CD4-positive, alpha-beta T cell (primary cell): ENCODE results near the gene ZNF175. TPM values are rescaled to one million over a fixed set of nuclear protein-coding genes. Genes with fewer than 3 reads are reported as not detected.

Experiments
- ATAC-seq: fragments of 200-7000 bp; cut with Tn5 transposase; one replicate; pipeline ENCODE4 v1.10.0; 2022; ENCODE audit warnings: mild to moderate bottlenecking; ENCODE audit not compliant: poor library complexity
- CTCF ChIA-PET: fragments of 350-600 bp; sonication (Branson Sonifier 250); formaldehyde crosslinking; loops from one replicate; lab custom pipeline; 2021; ENCODE audit warnings: antibody characterized with exemption, inconsistent platforms; lab: Charles Lee
- POLR2A ChIA-PET: fragments of 350-600 bp; sonication (Branson Sonifier 250); formaldehyde crosslinking; loops from one replicate; lab custom pipeline; 2021; ENCODE audit warnings: antibody characterized with exemption, inconsistent platforms; lab: Charles Lee
- DNase-seq, 14 experiments: peaks; one replicate each; pipeline ENCODE4 v3.0.0-alpha.2; 2013 to 2020; ENCODE audit warnings: mixed read lengths in 2 of 14
- H3K27ac ChIP-seq, 2 donors: one replicate each; pipeline versions ENCODE4 v1.5.1 to v1.7.0; 2013; ENCODE audit warnings: low read length in 2 of 2, low read depth in 1 of 2, mild to moderate bottlenecking in 1 of 2
- H3K27me3 ChIP-seq, 2 experiments: 1 replicate in 1 of 2; 2 replicates in 1 of 2; pipeline versions ENCODE4 v1.6.1 to v1.7.0; 2013; ENCODE audit warnings: low read length in 2 of 2, control low read depth in 1 of 2, mild to moderate bottlenecking in 1 of 2, moderate library complexity in 1 of 2; ENCODE audit not compliant: insufficient read depth in 2 of 2, control insufficient read depth in 1 of 2
- H3K36me3 ChIP-seq: one replicate; pipeline ENCODE4 v1.6.1; 2013; ENCODE audit warnings: low read length, control low read depth; ENCODE audit not compliant: insufficient read depth
- H3K4me1 ChIP-seq: one replicate; pipeline ENCODE4 v1.6.1; 2013; ENCODE audit warnings: low read length, control low read depth; ENCODE audit not compliant: insufficient read depth
- H3K4me3 ChIP-seq: one replicate; pipeline ENCODE4 v1.5.1; 2013; ENCODE audit warnings: mild to moderate bottlenecking, low read length, moderate library complexity
- H3K9me3 ChIP-seq, 2 experiments: 1 replicate in 1 of 2; 2 replicates in 1 of 2; pipeline versions ENCODE4 v1.6.1 to v1.7.0; 2013; ENCODE audit warnings: low read length in 2 of 2, mild to moderate bottlenecking in 2 of 2, control low read depth in 1 of 2, moderate library complexity in 1 of 2; ENCODE audit not compliant: control insufficient read depth in 1 of 2, insufficient read depth in 1 of 2
- H3K27ac Mint-ChIP-seq: one replicate; pipeline ENCODE4 v1.8.0; 2020; ENCODE audit warnings: mixed read lengths
- H3K27me3 Mint-ChIP-seq: one replicate; pipeline ENCODE4 v1.8.0; 2021; ENCODE audit warnings: mixed read lengths
- H3K36me3 Mint-ChIP-seq: one replicate; pipeline ENCODE4 v1.8.0; 2021; ENCODE audit warnings: low read depth, mixed read lengths
- H3K4me1 Mint-ChIP-seq: one replicate; pipeline ENCODE4 v1.8.0; 2021; ENCODE audit warnings: low read depth, mixed read lengths
- H3K4me3 Mint-ChIP-seq: one replicate; pipeline ENCODE4 v1.8.0; 2020; ENCODE audit warnings: mild to moderate bottlenecking, mixed read lengths
- H3K9me3 Mint-ChIP-seq: one replicate; pipeline ENCODE4 v1.8.0; 2020; ENCODE audit warnings: mixed read lengths
- CTCF ChIP-seq: fragments of 200-600 bp; IDR thresholded peaks from one replicate; pipeline ENCODE4 v1.8.0; 2022; ENCODE audit warnings: antibody characterized with exemption, mild to moderate bottlenecking
- intact Hi-C, 2 experiments: fragments of 100-400 bp; cut with DNase I in 1 of 2; cut with micrococcal nuclease in 1 of 2; formaldehyde crosslinking; loops; one replicate each; pipeline versions ENCODE4 v1.15.1 to v1.9.0; 2023 to 2025; cut with DNase I, micrococcal nuclease
- total RNA-seq, 174 experiments: library from RNA in 2 of 174; stranded (reverse) in 2 of 174; gene quantifications; one replicate each; pipeline ENCODE4 v1.2.3 and lab custom pipeline; 2021 to 2026

ZNF175 gene
- total RNA-seq, 2 experiments from 2014 or later: 1.1 to 1.9 TPM

DNA sequence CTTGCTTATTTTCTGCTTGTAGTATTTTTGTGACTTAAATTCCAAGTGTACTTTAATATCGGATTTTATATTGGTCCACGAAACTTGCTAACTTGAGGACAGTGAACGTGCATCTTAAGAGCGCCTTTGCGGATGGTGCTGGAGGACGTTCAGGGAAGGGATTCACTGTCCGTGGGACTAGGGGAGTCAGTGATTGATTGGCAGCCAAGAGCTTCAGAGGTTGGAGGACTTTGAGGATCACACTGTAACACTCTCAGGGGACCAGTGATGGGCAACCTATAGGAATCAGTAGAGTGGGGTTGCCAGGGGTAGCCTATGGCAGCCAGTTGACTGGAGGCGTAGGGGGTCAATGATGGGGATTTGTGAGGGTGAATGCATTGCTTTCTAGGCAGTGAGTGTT lies 516 bp downstream of the ZNF175 start:
- Histone ChIP-seq H3K4me3 (peak overlapping the region; percentile 76), H3K27ac (no peak overlapping the region), H3K9me3 (no peaks in the 10 kb centered on the region), H3K27me3 (no peaks in the 10 kb centered on the region), H3K4me1 (peaks cover 16% of the 10 kb centered on the region), H3K36me3 (peaks cover 18% of the 10 kb centered on the region)
- no peak for TF ChIP-seq CTCF
- Mint-ChIP-seq H3K9me3 (no peaks in the 10 kb centered on the region), H3K27ac (no peak overlapping the region), H3K27me3 (peaks cover 2% of the 10 kb centered on the region), H3K4me3 (peak overlapping the region; percentile 94), H3K36me3 (peaks cover 35% of the 10 kb centered on the region), H3K4me1 (peaks cover 28% of the 10 kb centered on the region)
- ATAC-seq (peak; percentile 19), DNase-seq (peak in 1 of 14 experiments; percentile 25)
- intact Hi-C loops: loop anchor here (1.0 to 5.0 kb wide), 3 partner anchors 23 to 131 kb away; no protein-coding TSS in a partner anchor
- ChIA-PET CTCF (no interaction called here), POLR2A (interaction anchor here (1.0 kb wide), 1 partner anchor 133 kb away, joined by 3 read pairs; no protein-coding TSS in a partner anchor)

- POLR2A ChIA-PET: no interaction called here
- Histone ChIP-seq H3K4me3 (no peak overlapping the region), H3K27ac (no peak overlapping the region), H3K27me3 (no peaks in the 10 kb centered on the region), H3K36me3 (peaks cover 20% of the 10 kb centered on the region), H3K9me3 (no peaks in the 10 kb centered on the region), H3K4me1 (peaks cover 16% of the 10 kb centered on the region)
- CTCF ChIA-PET: no interaction called here
- Mint-ChIP-seq H3K9me3 (no peaks in the 10 kb centered on the region), H3K27ac (no peak overlapping the region), H3K4me3 (peak overlapping the region; percentile 94), H3K36me3 (peaks cover 43% of the 10 kb centered on the region), H3K27me3 (no peaks in the 10 kb centered on the region), H3K4me1 (peaks cover 35% of the 10 kb centered on the region)
- DNase-seq: no peak
- intact Hi-C loops: loop anchor here in 1 of 2 experiments (5.0 kb wide), 1 partner anchor 130 kb away; no protein-coding TSS in a partner anchor
- no peak for TF ChIP-seq CTCF
- no peak for ATAC-seq
These were observed 1.3 kb downstream of the ZNF175 start for GRCh38 chr19:51572410-51572809.

DNA sequence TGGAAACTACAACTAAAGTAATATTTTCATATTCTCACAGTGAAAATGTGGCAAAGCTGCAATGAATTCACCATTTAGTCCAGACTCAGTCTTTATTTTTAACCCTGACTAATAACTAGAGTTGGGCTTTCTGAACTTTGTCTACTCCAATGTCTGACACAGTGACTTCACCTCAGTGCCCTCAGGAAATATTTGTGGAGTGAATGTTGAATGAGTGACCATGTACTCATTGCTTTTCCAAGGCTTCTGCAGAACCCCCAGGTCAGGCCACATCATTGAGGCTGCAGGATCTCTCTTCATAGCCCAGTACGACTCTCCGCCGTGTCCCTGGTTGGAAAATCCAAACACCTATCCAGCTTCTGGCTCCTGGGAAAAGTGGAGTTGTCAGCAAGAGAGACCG lies 1.8 kb downstream of the ZNF175 start:
- ChIA-PET POLR2A (no interaction called here), CTCF (no interaction called here)
- ATAC-seq: no peak
- H3K9me3 ChIP-seq: no peaks in the 10 kb centered on the region
- Mint-ChIP-seq H3K4me3 (peak overlapping the region; percentile 54), H3K9me3 (no peaks in the 10 kb centered on the region), H3K4me1 (peaks cover 35% of the 10 kb centered on the region), H3K27ac (no peak overlapping the region), H3K27me3 (no peaks in the 10 kb centered on the region), H3K36me3 (peaks cover 46% of the 10 kb centered on the region)
- DNase-seq: no peak
- H3K27me3 ChIP-seq: no peaks in the 10 kb centered on the region
- no peak overlapping the region for H3K4me3 ChIP-seq
- no peak for TF ChIP-seq CTCF
- peaks cover 20% of the 10 kb centered on the region for H3K36me3 ChIP-seq
- H3K27ac ChIP-seq: no peak overlapping the region
- intact Hi-C loops: loop anchor here in 1 of 2 experiments (5.0 kb wide), 1 partner anchor 129 kb away; no protein-coding TSS in a partner anchor
- peaks cover 16% of the 10 kb centered on the region for H3K4me1 ChIP-seq
